NCI-H2196 treated with DMSO at 0.1 percent for 48 hours (cell line): ENCODE measurements around the gene ZNF570.

Source experiments
- DNase-seq: peaks from one replicate; lab custom pipeline; 2025; ENCODE audit not compliant: unreplicated experiment; lab: John Stamatoyannopoulos, UW

Gene ZNF570

DNA sequence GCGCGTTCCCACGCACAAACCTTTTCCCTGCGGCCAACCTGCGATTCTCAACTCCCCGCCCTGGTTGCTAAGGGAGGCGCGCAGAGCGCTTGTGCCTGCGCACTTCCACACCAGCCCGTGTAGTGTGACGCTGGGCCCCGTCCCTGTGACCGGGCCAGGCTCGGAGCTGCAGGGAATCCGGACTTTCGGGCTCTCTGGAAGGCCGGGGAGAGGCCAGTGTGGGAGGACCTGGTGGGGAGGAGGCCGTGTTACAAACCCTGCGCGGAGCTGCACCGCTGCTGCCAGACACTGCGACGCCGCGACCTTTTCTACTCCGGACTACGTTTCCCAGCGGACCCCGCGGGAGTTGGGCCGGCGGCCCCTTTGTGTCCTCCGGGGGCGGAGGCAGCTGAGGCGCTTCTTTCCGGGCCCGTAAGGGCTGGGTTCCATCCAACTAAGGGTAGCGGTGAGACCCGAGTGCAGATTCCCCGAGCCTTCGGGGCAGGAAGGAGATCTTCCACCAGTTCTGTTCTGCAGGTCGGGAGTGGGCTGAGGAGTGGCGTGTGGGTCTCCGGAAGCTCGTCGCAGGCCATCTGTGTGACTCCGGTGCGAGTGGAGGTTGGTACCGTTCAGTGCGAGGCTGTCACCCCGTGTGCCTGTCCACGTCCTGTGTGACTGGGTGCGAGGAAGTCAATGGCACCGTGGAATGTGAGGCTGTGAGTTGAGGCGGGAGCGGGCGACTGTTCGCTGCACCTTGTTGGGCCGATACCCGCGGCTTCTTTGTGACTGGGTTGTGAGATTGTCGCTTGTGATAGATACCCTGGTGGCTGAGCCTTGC, at the start of gene ZNF570:
Gene ZNF570, plus strand, starts transcription at position 396 of the 817 bp plus-strand sequence. CDS start 999 bp downstream, outside the sequence.
- DNase-seq = peak; percentile 77

GRCh38 chr19:37452500-37453245, 16.5 kb upstream of the ZNF570 start:
- DNase-seq = no peak

DNA sequence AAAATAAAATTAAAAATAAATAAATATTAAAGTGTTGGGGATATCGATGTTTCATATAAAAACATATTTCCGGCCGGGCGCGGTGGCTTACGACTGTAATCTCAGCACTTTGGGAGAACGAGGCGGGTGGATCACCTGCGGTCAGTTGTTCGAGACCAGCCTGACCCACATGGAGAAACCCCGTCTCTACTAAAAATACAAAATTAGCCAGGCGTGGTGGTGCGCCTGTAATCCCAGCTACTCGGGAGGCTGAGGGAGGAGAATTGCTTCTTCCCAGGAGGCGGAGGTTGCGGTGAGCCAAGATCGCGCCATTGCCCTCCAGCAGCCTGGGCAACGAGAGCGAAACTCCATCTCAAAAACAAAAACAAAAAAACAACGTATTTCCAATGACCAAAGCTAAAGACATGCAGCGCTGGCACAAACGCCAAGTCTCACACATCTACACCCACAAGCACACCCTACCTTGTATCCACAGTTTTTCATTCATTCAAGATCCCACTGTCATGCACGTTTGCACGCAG, 2.8 kb upstream of the ZNF570 start:
- no peak for DNase-seq

DNA sequence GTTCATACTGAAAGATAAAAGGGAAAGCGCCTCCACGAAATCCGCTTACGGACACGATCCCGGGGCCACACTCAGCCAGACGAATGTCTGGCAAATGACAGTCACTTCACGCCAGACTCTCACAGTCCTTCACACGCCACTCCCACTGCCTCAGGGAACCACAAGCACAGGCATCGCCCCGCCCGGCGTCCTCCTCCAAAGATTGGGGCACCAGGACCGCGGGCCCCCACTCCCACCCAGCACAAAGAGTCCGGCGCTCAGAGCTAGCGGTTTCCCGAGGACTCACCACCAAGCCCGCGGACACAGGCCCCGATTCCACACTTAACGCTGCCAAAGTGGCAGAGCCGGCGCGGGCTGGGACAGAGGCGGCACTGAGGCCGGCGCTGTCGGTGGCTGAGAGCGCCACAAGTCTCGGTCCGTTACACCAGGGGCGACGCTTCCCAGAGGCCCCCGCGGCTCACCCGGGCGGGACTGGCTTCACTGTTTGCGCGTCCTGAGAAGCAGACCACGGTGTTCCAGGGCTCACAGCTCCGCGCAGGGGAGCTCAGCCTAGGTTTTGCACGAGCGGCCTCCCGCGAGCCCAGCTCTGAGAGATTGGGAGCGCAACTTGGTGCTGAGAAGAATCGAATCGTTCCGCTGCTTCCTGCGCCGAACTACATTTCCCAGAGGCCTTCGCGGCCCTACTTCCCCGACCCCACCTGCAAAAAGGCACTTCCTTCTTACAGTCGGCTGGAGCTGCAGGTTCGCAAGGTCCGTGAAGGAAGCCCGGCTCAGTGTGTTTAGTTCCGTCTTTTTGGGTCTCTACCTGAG, 2.2 kb upstream of the ZNF570 start, which contains the start of gene ZNF569:
Gene ZNF569, minus strand, starts transcription at position 647 of the 810 bp plus-strand sequence. CDS start 22,523 bp downstream, outside the sequence.
- peak; percentile 93 for DNase-seq

DNA sequence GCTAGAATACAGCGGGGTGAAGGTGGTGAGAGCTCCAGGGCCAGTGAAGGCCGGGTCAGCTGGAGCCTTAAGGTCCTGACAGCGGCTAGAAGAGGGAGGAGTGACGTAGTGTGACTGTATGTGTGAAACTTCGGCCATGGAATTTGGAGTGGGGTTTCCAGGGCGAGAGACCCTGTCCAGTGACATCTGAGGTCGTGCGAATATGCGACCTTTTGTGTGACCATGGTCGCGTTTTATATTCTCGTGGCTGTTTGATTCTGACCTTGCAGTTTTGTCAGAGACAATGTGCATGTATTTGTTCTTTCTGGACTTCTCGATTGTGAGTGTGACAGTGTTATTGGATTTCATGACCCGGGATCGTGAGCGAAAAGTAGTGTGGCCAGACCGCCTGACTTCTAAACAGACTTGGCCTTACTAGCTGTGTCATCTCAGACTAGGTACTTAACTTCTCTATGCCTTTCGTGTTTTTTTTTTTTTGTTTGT, 1.5 kb upstream of the ZNF570 start:
- no peak for DNase-seq

DNA sequence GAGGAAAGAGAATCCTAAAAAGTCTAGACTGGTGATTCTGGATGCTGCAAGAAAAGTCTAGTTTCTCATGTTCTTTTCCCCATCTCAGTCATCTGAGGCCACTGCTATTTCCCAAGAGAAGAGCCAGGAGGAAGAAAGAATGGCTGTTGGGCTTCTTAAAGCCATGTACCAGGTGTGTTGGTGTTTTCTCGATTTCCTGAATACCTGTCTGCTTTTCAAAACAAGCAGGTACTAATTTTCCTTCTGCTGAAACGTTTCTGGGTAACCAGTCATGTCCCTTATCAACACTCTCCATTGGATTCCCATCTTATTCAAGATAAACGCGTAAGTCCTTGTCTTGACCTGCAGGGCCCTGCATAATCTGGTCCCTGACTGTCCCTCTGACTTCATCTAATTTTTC, 1.1 kb downstream of the ZNF570 start:
- DNase-seq = no peak

DNA sequence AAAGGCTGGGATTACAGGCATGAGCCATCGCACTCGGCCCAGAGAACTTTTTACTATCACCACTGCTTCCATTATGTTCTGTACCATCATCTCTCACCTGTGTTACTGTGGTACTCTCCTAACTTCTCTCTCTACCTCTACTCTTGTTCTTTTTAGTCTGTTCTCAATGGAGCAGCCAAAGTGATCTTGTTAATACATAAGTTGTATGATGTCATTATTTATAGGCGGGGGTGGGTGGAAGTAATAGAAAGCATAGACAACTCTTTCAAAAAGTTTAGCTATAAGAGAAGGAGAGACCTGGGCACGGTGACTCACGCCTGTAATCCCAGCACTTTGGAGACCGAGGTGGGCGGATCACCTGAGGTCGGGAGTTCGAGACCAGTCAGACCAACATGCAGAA, 3.0 kb downstream of the ZNF570 start:
- DNase-seq = no peak

GRCh38 chr19:37484406-37485168, 15.4 kb downstream of the ZNF570 start:
- no peak for DNase-seq

DNA sequence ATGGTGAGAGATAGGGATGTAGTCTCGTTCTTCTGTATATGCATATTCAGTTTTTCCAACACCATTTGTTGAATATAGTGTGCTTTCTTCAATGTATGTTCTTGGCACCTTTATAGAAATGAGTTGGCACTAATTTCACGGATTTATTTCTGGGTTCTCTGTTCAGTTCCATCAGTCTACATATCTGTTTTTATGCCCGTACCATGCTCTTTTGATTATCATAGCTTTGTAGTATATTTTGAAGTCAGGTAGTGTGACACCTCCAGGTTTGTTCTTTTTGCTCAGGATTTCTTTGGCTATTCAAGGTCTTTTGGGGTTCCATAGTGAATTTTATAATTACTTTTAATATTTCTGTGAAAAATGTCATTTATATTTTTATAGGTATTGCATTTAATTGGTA, 23.1 kb downstream of the ZNF570 start:
- DNase-seq = no peak

- no peak for DNase-seq
Measured at GRCh38 chr19:37505958-37506386, 36.8 kb downstream of the ZNF570 start.

DNA sequence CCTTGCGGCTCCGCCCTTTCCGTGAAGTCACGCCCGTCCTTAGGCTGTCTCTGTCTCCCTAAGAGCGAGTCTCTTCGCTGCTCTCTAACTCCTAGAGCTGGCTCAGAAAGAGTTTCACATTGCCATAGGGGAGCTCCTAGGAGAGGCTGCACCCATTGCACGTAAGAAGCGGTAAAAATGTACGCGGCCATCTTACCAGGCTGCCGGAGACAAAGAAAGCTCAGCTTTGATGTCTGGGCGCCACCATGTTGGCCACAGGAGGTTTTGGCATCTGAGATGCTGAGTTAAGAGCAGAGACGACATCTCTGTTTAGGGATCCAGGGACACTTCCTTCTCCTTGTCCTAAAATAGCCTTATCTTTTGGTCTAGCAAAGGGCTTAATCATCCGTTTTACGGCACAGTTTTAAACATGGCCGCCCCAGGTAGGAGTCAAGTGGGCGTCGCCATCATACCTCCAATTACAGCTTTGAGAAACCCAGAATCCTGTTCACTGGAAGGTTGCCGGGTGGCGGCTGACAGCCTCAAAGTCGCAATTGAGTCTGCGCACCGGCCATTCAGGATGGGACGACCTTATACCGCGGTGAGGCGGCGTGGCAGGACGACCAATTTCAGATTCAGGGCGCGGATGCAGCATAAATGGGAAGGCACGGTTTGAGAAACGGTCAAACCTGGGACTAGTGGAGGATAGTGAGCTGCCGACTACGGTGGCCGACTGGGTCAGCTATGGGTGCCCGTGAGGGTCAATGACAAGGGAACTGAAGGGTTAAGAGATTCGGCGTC, 37.4 kb downstream of the ZNF570 start, which contains the start of gene ZNF793:
Gene ZNF793, plus strand, starts transcription at position 553 of the 780 bp plus-strand sequence. CDS start 16,501 bp downstream, outside the sequence.
- peak; percentile 68 for DNase-seq

DNA sequence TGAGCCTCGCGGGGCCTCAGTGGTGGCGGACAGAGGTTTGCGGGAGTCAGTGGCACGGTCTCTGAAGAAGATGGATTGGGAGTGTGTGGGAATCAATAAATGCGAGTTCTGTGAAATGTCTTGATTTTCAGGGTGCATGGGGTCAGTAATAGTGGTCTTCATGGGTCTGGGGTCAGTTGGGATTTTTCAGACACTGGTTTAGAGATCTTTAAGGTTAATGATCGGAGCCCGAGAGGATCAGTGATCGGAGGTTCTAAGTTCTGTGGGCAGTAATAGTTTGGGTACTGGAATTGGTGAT, 38.0 kb downstream of the ZNF570 start:
- no peak for DNase-seq

- no peak for DNase-seq
Measured at GRCh38 chr19:37511186-37511585, 42.0 kb downstream of the ZNF570 start.

GRCh38 chr19:37511821-37512220, 42.7 kb downstream of the ZNF570 start:
- DNase-seq = no peak

GRCh38 chr19:37513397-37513796, 44.2 kb downstream of the ZNF570 start:
- no peak for DNase-seq

DNA sequence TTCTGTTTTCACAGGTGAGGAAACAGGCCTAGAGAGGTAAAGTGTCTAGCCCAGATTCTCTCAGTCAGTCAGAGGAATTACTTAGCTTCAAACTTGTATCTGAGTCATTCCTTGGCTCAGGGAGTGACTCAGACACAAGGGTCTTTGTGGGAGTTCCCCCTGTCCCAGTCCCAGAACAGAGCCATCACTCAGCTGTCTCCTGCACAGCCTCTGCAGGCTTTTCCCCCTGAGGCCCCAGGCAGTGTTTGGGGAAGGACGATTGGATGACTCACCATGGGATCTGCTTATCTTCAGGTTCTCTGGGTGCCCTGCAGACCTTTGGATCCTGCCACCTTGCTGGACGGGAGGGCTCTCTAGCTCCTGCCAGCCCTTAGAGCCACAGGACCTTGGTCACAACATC, 50.7 kb downstream of the ZNF570 start:
- no peak for DNase-seq

DNA sequence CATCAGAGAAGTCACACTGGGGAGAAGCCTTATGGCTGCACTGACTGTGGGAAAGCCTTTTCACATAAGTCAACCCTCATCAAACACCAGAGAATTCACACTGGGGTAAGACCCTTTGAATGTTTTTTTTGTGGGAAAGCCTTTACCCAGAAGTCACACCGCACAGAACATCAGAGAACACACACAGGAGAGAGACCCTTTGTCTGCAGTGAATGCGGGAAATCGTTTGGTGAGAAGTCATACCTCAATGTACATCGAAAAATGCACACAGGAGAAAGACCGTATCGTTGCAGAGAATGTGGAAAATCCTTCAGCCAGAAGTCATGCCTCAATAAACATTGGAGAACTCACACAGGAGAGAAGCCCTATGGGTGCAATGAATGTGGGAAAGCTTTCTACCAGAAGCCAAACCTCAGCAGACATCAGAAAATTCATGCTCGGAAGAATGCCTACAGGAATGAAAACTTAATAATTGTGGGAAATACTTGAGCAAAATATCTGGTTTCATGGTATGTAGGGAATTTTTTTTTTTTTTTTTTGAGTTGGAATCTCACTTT, 68.3 kb downstream of the ZNF570 start:
- DNase-seq = no peak
